Vagina (tissue), 2 donors: ENCODE measurements around the gene TMEM79. TPM values are rescaled to one million over a fixed set of nuclear protein-coding genes. Genes with fewer than 3 reads are reported as not detected.

Experiments
- DNase-seq, 2 donors: peaks; one replicate each; pipeline ENCODE4 v3.0.0-alpha.2; 2017; ENCODE audit errors: extremely low spot score in 2 of 2
- H3K27ac ChIP-seq: fragments of 200-600 bp; sonication (generic); one replicate; pipeline ENCODE4 v1.5.1; 2019
- H3K27me3 ChIP-seq: fragments of 200-600 bp; sonication (generic); one replicate; pipeline ENCODE4 v1.5.1; 2019
- H3K36me3 ChIP-seq, 2 donors: fragments of 200-600 bp; sonication (generic); one replicate each; pipeline ENCODE4 v1.5.1; 2017 to 2019
- H3K4me1 ChIP-seq: fragments of 200-600 bp; sonication (generic); one replicate; pipeline ENCODE4 v1.5.1; 2019
- H3K4me3 ChIP-seq, 2 donors: fragments of 200-600 bp; sonication (generic); 1 replicate in 1 of 2; 2 replicates in 1 of 2; pipeline ENCODE4 v1.5.1; 2016 to 2019
- H3K9me3 ChIP-seq: fragments of 200-600 bp; sonication (generic); one replicate; pipeline ENCODE4 v1.5.1; 2019
- POLR2A ChIP-seq, 2 donors: fragments of 450-650 bp; IDR thresholded peaks; one replicate each; pipeline ENCODE4 v1.6.1; 2017; ENCODE audit warnings: antibody characterized with exemption in 2 of 2, mild to moderate bottlenecking in 2 of 2, moderate library complexity in 2 of 2
- POLR2AphosphoS5 ChIP-seq, 2 donors: sonication (generic); formaldehyde crosslinking; IDR thresholded peaks; one replicate each; pipeline ENCODE4 v1.9.0; 2017; ENCODE audit warnings: antibody characterized with exemption in 2 of 2, mild to moderate bottlenecking in 2 of 2, low read depth in 1 of 2; ENCODE audit not compliant: insufficient read depth in 1 of 2
- intact Hi-C: fragments of 100-400 bp; cut with DNase I; formaldehyde crosslinking; loops from one replicate; pipeline ENCODE4 v1.15.1; 2023
- total RNA-seq: library from RNA; depleted of rRNA; stranded (reverse); fragments of >200 nt; gene quantifications from one replicate; pipeline ENCODE4 v1.2.3, GENCODE V29; 2016
- TF ChIP-seq, protein P1 (sequence below), 3 experiments: fragments of 450-650 bp in 2 of 3; fragments of 200-600 bp in 1 of 3; sonication (generic) in 1 of 3; IDR thresholded peaks; one replicate each; pipeline ENCODE4 v1.5.1; 2017 to 2019; ENCODE audit warnings: antibody characterized with exemption in 3 of 3, mild to moderate bottlenecking in 2 of 3, moderate library complexity in 2 of 3

TMEM79 gene
- total RNA-seq, 1 donor from 2014 or later: 27.3 TPM

GRCh38 chr1:156262461-156263287 lies 21.5 kb upstream of the TMEM79 start:
- Histone ChIP-seq H3K27ac (no peak overlapping the region), H3K4me3 (no peak overlapping the region)
- intact Hi-C loops: no loop called here

DNA sequence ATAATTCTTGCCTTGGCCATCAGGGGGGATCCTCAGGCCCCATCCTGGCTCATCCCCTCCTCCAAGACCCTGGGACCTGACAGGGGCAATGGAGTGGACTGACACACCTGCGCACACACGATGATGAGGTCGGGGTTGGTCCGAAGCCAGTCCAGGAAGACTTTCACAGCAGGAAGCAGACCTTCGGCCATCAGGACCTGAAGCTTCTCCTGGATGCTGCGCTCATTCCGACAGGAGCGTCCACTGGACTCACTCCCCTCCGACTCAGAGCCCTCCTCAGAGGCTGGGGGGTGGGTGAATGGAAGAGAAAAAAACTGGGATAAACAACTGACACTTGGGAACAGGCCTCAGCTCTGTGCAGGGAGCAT lies 20.9 kb upstream of the TMEM79 start:
- intact Hi-C loops: no loop called here
- no peak overlapping the region for H3K4me3 ChIP-seq
- H3K9me3 ChIP-seq: no peaks in the 10 kb centered on the region
- TF ChIP-seq POLR2AphosphoS5 (IDR thresholded peaks at IDR 0.05; ENCODE audit: insufficient read depth in 1 of 2, low read depth in 1 of 2): no peak
- TF ChIP-seq, protein P1, sequence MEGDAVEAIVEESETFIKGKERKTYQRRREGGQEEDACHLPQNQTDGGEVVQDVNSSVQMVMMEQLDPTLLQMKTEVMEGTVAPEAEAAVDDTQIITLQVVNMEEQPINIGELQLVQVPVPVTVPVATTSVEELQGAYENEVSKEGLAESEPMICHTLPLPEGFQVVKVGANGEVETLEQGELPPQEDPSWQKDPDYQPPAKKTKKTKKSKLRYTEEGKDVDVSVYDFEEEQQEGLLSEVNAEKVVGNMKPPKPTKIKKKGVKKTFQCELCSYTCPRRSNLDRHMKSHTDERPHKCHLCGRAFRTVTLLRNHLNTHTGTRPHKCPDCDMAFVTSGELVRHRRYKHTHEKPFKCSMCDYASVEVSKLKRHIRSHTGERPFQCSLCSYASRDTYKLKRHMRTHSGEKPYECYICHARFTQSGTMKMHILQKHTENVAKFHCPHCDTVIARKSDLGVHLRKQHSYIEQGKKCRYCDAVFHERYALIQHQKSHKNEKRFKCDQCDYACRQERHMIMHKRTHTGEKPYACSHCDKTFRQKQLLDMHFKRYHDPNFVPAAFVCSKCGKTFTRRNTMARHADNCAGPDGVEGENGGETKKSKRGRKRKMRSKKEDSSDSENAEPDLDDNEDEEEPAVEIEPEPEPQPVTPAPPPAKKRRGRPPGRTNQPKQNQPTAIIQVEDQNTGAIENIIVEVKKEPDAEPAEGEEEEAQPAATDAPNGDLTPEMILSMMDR (IDR thresholded peaks at IDR 0.05): no peak
- peaks cover 3 to 89% of the 10 kb centered on the region in 2 donors for H3K36me3 ChIP-seq
- no peak overlapping the region for H3K27ac ChIP-seq
- no peaks in the 10 kb centered on the region for H3K4me1 ChIP-seq
- no peak for DNase-seq
- H3K27me3 ChIP-seq: no peaks in the 10 kb centered on the region

More at GRCh38 chr1:156262461-156263287, 21.5 kb upstream of the TMEM79 start:
- TF ChIP-seq, protein P1 (IDR thresholded peaks at IDR 0.05): no peak
- TF ChIP-seq POLR2A (IDR thresholded peaks at IDR 0.05) (no peak), POLR2AphosphoS5 (IDR thresholded peaks at IDR 0.05; ENCODE audit: insufficient read depth in 1 of 2, low read depth in 1 of 2) (peak in 1 of 2 donors; percentile 8)
- no peaks in the 10 kb centered on the region for H3K27me3 ChIP-seq
- DNase-seq: no peak
- no peaks in the 10 kb centered on the region for H3K4me1 ChIP-seq
- no peaks in the 10 kb centered on the region for H3K9me3 ChIP-seq
- H3K36me3 ChIP-seq: peaks cover 3 to 89% of the 10 kb centered on the region in 2 donors

GRCh38 chr1:156266051-156266450 lies 18.1 kb upstream of the TMEM79 start:
- DNase-seq: no peak
- Histone ChIP-seq H3K27ac (no peak overlapping the region), H3K4me1 (no peaks in the 10 kb centered on the region), H3K36me3 (peaks cover 3 to 68% of the 10 kb centered on the region in 2 donors), H3K9me3 (no peaks in the 10 kb centered on the region), H3K27me3 (no peaks in the 10 kb centered on the region), H3K4me3 (no peak overlapping the region)
- TF ChIP-seq, protein P1 (IDR thresholded peaks at IDR 0.05): no peak
- TF ChIP-seq POLR2A (IDR thresholded peaks at IDR 0.05): no peak
- no peak for TF ChIP-seq POLR2AphosphoS5 (IDR thresholded peaks at IDR 0.05; ENCODE audit: insufficient read depth in 1 of 2, low read depth in 1 of 2)
- intact Hi-C loops: no loop called here

DNA sequence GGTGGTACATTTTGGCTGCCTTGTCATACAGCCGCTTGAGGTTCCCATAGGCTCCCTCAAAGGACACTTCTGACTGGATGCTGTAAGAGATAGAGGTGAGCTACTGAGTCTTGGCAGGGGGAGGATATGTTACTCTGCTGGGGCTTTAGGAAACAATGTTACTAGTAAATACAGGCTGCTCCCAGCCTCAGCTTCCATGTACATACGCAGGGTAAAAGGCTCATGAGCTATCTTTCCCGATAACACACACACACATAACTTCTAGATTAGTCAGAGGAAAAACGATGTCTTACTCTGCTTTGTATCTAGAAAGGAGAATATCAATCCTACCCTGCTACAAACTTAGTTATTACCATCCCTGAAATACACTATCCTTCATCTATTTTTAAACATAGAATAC lies 15.8 kb upstream of the TMEM79 start:
- Histone ChIP-seq H3K9me3 (no peaks in the 10 kb centered on the region), H3K4me3 (no peak overlapping the region), H3K36me3 (peaks cover 0 to 74% of the 10 kb centered on the region in 2 donors), H3K27me3 (no peaks in the 10 kb centered on the region), H3K4me1 (no peaks in the 10 kb centered on the region), H3K27ac (no peak overlapping the region)
- TF ChIP-seq POLR2AphosphoS5 (IDR thresholded peaks at IDR 0.05; ENCODE audit: insufficient read depth in 1 of 2, low read depth in 1 of 2) (no peak), POLR2A (IDR thresholded peaks at IDR 0.05) (no peak)
- TF ChIP-seq, protein P1 (IDR thresholded peaks at IDR 0.05): no peak
- intact Hi-C loops: no loop called here
- no peak for DNase-seq

GRCh38 chr1:156270314-156270713 lies 13.8 kb upstream of the TMEM79 start:
- no peak for DNase-seq
- Histone ChIP-seq H3K9me3 (no peaks in the 10 kb centered on the region), H3K4me3 (no peak overlapping the region), H3K4me1 (no peaks in the 10 kb centered on the region), H3K27me3 (no peaks in the 10 kb centered on the region), H3K27ac (no peak overlapping the region), H3K36me3 (peaks cover 0 to 79% of the 10 kb centered on the region in 2 donors)
- no peak for TF ChIP-seq POLR2AphosphoS5 (IDR thresholded peaks at IDR 0.05; ENCODE audit: insufficient read depth in 1 of 2, low read depth in 1 of 2)
- TF ChIP-seq, protein P1 (IDR thresholded peaks at IDR 0.05): no peak
- TF ChIP-seq POLR2A (IDR thresholded peaks at IDR 0.05): no peak
- intact Hi-C loops: no loop called here
